Measurements from ENCODE around the gene HSPA6.
"Not testable (repeated sequence)": the region's sequence is repeated elsewhere in the genome, so short reads cannot be mapped to it uniquely, and the experiment has no call there.

The HSPA6 gene

GRCh38 chr1:161571703-161572102 is 47.4 kb downstream of the HSPA6 start:
- DNase-seq, result not testable (repeated sequence)
